ENCODE data around the gene TMEM234. TPM values are rescaled to one million over a fixed set of nuclear protein-coding genes. Genes with fewer than 3 reads are reported as not detected.

TMEM234 gene
- total and polyA plus RNA-seq, 2 of the 4 experiments (the other 2 are of a cell fraction), result 10.8 to 22.7 TPM

DNA sequence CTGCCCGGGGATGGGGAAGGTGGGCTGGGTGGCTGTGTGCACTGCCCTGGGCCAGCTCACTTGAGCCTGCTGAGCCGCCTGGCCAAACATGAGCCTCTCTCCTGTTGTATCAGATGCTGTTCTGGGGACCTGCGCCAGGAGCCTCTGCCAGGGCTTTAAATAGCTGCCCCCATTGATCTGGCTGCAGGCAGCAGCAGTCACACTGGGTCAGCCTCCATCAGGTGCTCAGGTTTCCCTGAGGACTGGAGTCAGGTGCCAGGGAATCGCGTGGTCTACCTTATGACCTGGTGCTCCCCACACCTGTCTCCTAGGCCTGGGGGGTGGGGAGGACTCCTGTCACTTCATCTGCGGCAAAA is 22.5 kb downstream of the TMEM234 start:
- TF ChIP-seq POLR2A (IDR thresholded peaks at IDR 0.05; ENCODE audit: low read depth, low read length) (no peak), MAZ (IDR thresholded peaks at IDR 0.05; ENCODE audit: borderline replicate concordance, low read depth, low read length) (no peak), MXI1 (IDR thresholded peaks at IDR 0.05; ENCODE audit: borderline replicate concordance, low read depth, low read length) (no peak), RFX5 (IDR thresholded peaks at IDR 0.05; ENCODE audit: low read depth, low read length) (no peak), RAD21 (IDR thresholded peaks at IDR 0.05; ENCODE audit: low read length) (no peak), RCOR1 (IDR thresholded peaks at IDR 0.05; ENCODE audit: insufficient replicate concordance, low read length) (no peak), BHLHE40 (IDR thresholded peaks at IDR 0.05; ENCODE audit: low read depth, low read length) (no peak), NFE2L2 (IDR thresholded peaks at IDR 0.05; ENCODE audit: low read depth, low read length) (no peak), MAFK (IDR thresholded peaks at IDR 0.05; ENCODE audit: low read depth, low read length) (no peak), SMC3 (IDR thresholded peaks at IDR 0.05; ENCODE audit: low read depth, low read length) (no peak), CEBPB (IDR thresholded peaks at IDR 0.05; ENCODE audit: low read depth, low read length) (no peak)
- TF ChIP-seq, protein P1, sequence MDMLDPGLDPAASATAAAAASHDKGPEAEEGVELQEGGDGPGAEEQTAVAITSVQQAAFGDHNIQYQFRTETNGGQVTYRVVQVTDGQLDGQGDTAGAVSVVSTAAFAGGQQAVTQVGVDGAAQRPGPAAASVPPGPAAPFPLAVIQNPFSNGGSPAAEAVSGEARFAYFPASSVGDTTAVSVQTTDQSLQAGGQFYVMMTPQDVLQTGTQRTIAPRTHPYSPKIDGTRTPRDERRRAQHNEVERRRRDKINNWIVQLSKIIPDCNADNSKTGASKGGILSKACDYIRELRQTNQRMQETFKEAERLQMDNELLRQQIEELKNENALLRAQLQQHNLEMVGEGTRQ (IDR thresholded peaks at IDR 0.05; ENCODE audit: low read depth, low read length), result no peak
- TF ChIP-seq, protein P2, sequence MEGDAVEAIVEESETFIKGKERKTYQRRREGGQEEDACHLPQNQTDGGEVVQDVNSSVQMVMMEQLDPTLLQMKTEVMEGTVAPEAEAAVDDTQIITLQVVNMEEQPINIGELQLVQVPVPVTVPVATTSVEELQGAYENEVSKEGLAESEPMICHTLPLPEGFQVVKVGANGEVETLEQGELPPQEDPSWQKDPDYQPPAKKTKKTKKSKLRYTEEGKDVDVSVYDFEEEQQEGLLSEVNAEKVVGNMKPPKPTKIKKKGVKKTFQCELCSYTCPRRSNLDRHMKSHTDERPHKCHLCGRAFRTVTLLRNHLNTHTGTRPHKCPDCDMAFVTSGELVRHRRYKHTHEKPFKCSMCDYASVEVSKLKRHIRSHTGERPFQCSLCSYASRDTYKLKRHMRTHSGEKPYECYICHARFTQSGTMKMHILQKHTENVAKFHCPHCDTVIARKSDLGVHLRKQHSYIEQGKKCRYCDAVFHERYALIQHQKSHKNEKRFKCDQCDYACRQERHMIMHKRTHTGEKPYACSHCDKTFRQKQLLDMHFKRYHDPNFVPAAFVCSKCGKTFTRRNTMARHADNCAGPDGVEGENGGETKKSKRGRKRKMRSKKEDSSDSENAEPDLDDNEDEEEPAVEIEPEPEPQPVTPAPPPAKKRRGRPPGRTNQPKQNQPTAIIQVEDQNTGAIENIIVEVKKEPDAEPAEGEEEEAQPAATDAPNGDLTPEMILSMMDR (conservative IDR thresholded peaks at IDR 0.05; ENCODE audit: low read depth, low read length), result no peak
- TF ChIP-seq, protein P3, sequence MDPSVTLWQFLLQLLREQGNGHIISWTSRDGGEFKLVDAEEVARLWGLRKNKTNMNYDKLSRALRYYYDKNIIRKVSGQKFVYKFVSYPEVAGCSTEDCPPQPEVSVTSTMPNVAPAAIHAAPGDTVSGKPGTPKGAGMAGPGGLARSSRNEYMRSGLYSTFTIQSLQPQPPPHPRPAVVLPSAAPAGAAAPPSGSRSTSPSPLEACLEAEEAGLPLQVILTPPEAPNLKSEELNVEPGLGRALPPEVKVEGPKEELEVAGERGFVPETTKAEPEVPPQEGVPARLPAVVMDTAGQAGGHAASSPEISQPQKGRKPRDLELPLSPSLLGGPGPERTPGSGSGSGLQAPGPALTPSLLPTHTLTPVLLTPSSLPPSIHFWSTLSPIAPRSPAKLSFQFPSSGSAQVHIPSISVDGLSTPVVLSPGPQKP (IDR thresholded peaks at IDR 0.05; ENCODE audit: borderline replicate concordance, low read depth, low read length), result no peak
- intact Hi-C loops (cut with micrococcal nuclease), result no loop called here
- Histone ChIP-seq H3K27ac (ENCODE audit: insufficient read depth, low read length) (peak overlapping the region; percentile 78; the same call in 1 of the 2 replicates), H2AK9ac (replicated peaks; ENCODE audit: low read depth, low read length, poor library complexity) (peak overlapping the region; percentile 92), H2BK120ac (ENCODE audit: low read depth, low read length) (peak overlapping the region; percentile 81), H3K14ac (replicated peaks; ENCODE audit: low read depth, low read length) (peak overlapping the region; percentile 75), H2AK5ac (ENCODE audit: low read depth, low read length) (peak overlapping the region; percentile 78), H3K36me3 (ENCODE audit: control insufficient read depth, insufficient read depth, low read length) (peaks cover 37% of the 10 kb centered on the region), H3K27me3 (ENCODE audit: control insufficient read depth, insufficient read depth, low read length) (no peaks in the 10 kb centered on the region), H3K4me2 (ENCODE audit: low read depth, low read length) (peak overlapping the region; percentile 60), H3K18ac (ENCODE audit: low read depth, low read length) (no peak overlapping the region), H4K20me1 (ENCODE audit: insufficient read depth, low read length) (0 out of 2 replicates have a peak, but pooled peaks cover 3% of the 10 kb centered on the region), H3K79me1 (ENCODE audit: low read depth in 1 of 2, low read length in 2 of 2) (peaks cover under 1 to 49% of the 10 kb centered on the region in 2 experiments; a peak in 2 of 4 replicates), H3K4me3 (ENCODE audit: insufficient read depth, low read depth, low read length) (peak overlapping the region; percentile 63; the same call in 1 of the 2 replicates), H4K8ac (ENCODE audit: low read depth in 2 of 2, low read length in 2 of 2) (peak overlapping the region in 1 of 2 experiments; percentile 88; a peak in 1 of 4 replicates), H3K9ac (ENCODE audit: low read depth, low read length) (peak overlapping the region; percentile 72), H3K56ac (ENCODE audit: extremely low read depth, insufficient read depth, low read length) (no peak overlapping the region), H3K4me1 (ENCODE audit: control insufficient read depth, insufficient read depth, low read length) (peaks cover 31% of the 10 kb centered on the region), H2AFZ (replicated peaks; ENCODE audit: low read length, poor library complexity) (peak overlapping the region; percentile 94), H3K23ac (ENCODE audit: low read depth, low read length) (0 out of 2 replicates have a peak overlapping the region, but pooled peaks have one; percentile 13), H3K9me3 (ENCODE audit: control insufficient read depth, insufficient read depth, low read length) (no peaks in the 10 kb centered on the region), H3K9me1 (ENCODE audit: insufficient read depth, low read length) (peaks cover 16% of the 10 kb centered on the region; the same call in 1 of the 2 replicates), H4K5ac (ENCODE audit: low read depth, low read length) (no peak overlapping the region), H3K4ac (ENCODE audit: low read depth, low read length) (peak overlapping the region; percentile 88), H2BK20ac (ENCODE audit: low read depth, low read length) (peak overlapping the region; percentile 2; the same call in 1 of the 2 replicates), H2BK5ac (ENCODE audit: low read depth, low read length, poor library complexity, severe bottlenecking) (peak overlapping the region; percentile 80), H4K91ac (ENCODE audit: insufficient read depth, low read depth, low read length) (no peak overlapping the region; the same call in 1 of the 2 replicates), H2BK15ac (ENCODE audit: low read depth, low read length) (no peak overlapping the region)
- dilution Hi-C loops (cut with HindIII; ENCODE audit: low sequenced_read_pairs, unreplicated experiment), result no loop called here
- BruUV-seq (replicated peaks), result no TSS peak
- POLR2A ChIA-PET (ENCODE audit: unreplicated experiment), result interaction anchor here (0.6 kb wide), 1 partner anchor 184 kb away, joined by 3 read pairs; no protein-coding TSS in a partner anchor
- in situ Hi-C loops (cut with MboI; ENCODE audit: low sequenced_read_pairs), result no loop called here
- ATAC-seq (ENCODE audit: low read depth) (0 out of 2 replicates have a peak, but pooled peaks have one; percentile 0), DNase-seq (peak; percentile 26)
- CTCF ChIA-PET, result interaction anchor here (0.6 to 0.9 kb wide), 2 partner anchors 90 to 185 kb away, joined by 3 read pairs; no protein-coding TSS in a partner anchor
- 39% methylated on average over 2 of the region's 6 CpGs; no CpG with 5 or more reads in 1 of the 2 experiments for WGBS, 2 experiments (ENCODE audit: extremely low coverage in 2 of 2, insufficient read length in 1 of 2)
